HG02973 (cell line): Measurements from ENCODE around the gene ITGB8.

ENCODE experiments used
- ATAC-seq: cut with Tn5 transposase; IDR thresholded peaks from one replicate; pipeline ENCODE4 v1.9.1; 2021; ENCODE audit warnings: moderate library complexity; ENCODE audit not compliant: unreplicated experiment

ITGB8 gene

GRCh38 chr7:20408467-20408826, 77.7 kb downstream of the ITGB8 start:
- ATAC-seq, result no peak

DNA sequence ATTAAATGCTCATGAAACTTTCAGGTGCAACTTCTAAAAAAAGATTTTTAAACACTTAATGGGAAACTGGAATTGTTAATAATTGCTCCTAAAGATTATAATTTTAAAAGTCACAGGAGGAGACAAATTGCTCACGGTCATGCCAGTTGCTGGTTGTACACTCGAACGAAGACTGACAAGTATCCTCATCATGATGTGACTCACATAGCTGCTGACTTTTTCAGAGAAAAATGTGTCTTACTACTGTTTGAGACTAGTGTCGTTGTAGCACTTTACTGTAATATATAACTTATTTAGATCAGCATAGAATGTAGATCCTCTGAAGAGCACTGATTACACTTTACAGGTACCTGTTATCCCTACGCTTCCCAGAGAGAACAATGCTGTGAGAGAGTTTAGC, 79.3 kb downstream of the ITGB8 start:
- no peak for ATAC-seq

GRCh38 chr7:20411372-20411771, 80.7 kb downstream of the ITGB8 start:
- no peak for ATAC-seq

GRCh38 chr7:20412032-20412431, 81.3 kb downstream of the ITGB8 start:
- no peak for ATAC-seq

DNA sequence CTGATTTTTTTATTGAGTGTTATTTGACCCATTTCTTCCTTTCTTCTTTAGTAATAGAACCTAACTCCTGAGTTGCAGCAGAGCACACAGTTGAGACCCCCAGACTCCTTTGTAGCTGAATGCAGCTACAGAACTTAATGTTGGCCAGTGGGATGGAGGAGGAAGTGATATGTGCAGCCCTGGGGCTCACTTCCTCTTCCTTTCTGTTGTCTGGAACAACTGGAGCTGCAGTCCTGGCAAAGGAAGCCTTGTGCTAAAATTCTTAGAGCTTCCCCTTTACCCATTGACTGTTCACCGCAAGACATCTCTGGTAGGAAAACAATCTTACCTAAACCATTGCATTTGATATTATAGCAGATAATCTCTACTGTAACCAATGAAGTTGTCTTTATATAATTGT, 86.6 kb downstream of the ITGB8 start:
- ATAC-seq, result no peak

DNA sequence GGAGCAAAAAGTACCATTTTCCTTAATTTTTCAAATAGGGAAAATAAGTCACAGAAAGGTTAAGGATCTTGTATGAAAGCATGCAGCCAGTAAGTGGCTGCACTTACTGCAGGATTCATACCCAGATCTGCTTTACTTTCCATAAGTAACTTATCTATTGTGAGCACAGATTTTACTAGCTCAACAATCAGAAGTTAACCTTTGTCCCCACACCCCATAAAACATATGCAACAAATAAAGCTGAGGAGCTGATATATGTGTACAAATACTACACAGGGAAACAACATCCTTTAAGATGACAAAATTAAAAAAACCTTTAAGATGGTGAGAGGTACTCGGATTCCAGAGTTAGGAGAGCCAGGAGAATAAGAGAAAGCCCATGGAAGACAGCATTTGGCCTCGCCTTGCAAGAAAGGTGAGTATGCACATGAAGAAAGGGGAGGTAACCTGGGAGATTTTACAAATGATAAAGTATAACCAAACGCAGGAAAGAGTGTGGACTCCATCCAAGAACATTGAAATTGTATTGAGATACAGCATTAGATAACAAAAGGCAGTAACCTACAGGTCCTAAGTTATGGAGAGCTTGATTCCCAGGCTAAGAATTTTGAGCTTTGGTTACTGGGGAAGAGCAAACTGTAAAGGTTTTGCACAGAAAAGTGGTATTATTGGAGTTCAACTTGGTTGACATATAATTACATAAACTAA, 87.1 kb downstream of the ITGB8 start:
- ATAC-seq, result no peak

GRCh38 chr7:20424500-20424899, 93.8 kb downstream of the ITGB8 start:
- ATAC-seq, result no peak

DNA sequence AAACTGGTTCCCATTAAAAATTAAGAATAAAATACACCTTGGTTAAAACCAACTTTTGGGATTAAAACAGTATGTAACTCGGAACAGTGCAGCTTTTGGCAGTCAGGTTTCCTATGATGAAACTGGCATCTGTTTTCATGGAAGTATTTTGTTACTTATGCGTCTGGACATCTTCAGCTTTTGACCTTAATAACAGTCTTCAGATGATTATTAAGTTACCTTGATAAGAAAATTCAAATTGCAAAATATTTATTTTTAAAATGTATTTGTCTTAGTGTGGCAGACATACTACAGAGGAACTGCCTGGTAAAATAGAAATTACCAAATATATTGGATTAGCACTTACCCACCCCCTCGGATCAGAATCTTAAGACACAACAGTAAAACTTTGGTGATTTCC, 100.0 kb downstream of the ITGB8 start:
- no peak for ATAC-seq

GRCh38 chr7:20431146-20431545, 100.4 kb downstream of the ITGB8 start:
- no peak for ATAC-seq

DNA sequence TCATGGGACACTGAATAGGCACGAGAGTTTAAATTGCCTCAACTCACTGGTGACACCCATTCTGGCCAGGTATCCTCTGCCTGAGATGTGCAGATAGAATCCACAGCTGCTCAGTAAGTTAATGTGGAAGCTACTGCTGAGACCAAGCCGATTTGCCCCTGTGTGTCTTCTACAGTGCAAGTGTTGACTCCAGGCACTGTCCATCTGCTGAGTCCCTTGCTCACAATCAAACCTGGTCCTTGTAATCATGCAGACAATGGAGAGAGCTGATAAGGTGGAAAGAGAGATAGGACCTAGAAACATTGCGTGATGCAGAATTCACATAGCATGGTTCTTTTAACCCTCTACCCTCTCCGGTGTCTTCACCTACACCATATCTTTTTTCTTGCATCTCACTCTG, 101.4 kb downstream of the ITGB8 start:
- ATAC-seq, result no peak

- ATAC-seq, result no peak
Measured at GRCh38 chr7:20435305-20435704, 104.6 kb downstream of the ITGB8 start.

DNA sequence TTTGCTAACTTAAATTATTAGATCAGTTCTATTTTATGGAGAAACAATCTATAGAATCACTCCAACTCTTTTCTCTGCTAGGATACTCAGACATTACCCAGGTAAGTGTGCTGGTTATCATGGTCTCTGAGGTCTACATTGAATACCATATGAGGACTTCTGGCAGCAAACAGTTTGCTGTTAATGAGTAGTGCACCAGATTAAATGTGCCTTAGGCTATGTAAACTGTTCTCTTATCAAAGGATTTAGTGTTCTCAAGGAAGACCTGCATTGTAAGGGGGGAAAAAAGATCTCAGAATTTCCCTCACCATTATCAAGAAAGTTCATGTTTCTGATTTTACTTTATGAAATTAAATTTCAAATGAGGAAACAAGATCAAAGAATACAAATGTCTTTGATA, 107.5 kb downstream of the ITGB8 start:
- ATAC-seq, result no peak

GRCh38 chr7:20438694-20439376, 108.1 kb downstream of the ITGB8 start:
- ATAC-seq, result peak; percentile 88

DNA sequence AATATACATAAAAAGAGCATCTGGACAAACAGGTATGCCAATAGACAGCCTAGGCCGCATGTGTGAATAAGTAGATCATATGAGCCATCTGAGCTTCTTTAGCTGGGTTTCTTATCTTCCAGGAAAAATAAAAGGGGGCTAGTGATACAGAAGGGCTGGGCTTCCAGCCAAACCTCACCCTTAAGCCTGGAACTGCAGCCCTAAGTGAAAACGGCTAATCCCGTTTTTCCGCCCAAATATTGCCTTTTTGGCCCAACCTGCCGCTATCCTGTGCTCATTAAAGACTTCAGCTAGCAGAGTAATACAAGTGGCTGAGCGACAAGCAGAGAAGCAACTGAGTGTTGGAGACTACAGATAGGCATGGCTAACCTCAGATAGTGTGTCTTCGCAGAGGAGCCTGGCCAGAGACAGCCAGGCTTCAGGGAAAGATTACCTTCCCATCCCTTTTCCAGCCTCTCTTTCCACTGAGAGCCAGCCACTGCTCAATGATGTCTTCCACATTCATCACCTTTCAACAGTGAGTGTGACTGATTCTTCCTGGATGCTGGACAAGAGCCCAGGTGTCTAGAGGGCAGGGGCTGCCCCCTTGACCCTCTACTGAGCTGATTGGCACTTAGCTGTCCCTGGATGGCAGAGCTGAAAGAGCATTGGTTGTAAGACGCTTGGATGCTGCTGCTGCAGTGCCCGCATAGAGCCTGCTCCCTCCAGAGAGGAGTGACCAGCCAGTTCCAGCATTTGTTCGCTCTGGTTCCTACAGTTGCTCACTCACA, 108.9 kb downstream of the ITGB8 start:
- no peak for ATAC-seq

DNA sequence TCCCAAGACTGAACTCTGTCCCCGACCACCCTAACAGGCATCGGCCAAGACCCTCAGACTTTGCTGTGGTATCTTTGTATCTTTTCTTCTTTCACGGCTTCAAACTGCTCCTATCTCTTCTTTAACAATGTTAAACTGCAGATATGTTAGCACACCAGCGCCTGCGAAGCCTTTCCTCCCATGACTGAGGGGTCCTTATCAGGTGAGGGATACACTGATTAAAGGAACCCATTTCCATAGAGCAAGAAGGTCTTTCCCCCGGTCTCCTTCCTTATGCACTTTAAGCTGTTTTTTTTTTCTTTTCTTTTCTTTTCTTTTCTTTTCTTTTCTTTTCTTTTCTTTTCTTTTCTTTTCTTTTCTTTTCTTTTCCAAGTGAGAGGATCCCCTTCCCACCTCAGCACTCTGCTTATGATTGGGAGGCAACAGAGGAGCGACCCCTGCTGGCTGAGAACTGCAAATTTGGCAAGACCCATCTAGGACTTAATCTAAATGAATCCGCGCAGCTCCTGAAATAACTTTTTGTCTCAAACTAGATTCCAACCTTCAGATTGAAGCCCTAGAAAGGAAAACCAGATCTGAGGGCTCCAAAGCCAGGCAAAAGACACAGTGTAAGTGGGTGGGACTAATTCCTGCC, 109.9 kb downstream of the ITGB8 start:
- ATAC-seq, result no peak

DNA sequence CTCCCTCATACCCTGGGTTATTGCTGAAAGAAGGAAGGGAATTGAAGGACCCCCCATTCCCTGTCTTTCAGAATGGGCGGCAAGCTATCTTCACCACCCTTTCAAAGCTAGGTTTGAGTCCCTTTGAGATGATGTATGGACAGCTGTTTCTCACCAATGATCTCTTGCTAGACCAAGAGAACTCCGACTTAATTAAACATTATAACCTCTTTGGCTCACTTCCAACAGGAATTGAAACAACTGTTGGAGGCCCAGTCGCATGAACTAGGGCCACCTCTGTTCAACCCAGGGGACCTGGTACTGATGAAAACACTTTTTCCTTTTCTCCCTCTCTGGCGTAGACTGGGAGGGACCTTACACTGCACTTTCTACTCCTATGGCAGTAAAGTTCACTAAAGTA, 110.6 kb downstream of the ITGB8 start:
- no peak for ATAC-seq

GRCh38 chr7:20441991-20442441, 111.3 kb downstream of the ITGB8 start:
- no peak for ATAC-seq

DNA sequence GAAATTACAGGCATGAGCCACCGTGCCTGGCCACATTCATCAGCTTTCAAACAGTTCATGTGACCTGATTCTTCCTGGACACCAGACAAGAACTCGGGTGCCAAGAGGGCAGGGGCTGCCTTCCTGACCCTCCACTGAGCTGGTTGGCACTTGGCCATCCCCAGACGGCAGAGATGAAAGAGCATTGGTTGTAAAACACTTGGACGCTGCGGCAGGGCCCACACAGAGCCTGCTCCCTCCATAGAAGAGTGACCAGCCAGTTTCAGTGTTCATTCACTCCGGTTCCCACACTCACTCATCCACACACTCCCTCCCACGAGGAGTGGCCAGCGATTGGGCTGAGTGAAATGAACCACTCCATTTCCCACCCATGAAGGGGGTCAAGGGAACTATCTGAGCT, 112.3 kb downstream of the ITGB8 start:
- no peak for ATAC-seq

GRCh38 chr7:20444030-20444800, 113.5 kb downstream of the ITGB8 start:
- no peak for ATAC-seq

DNA sequence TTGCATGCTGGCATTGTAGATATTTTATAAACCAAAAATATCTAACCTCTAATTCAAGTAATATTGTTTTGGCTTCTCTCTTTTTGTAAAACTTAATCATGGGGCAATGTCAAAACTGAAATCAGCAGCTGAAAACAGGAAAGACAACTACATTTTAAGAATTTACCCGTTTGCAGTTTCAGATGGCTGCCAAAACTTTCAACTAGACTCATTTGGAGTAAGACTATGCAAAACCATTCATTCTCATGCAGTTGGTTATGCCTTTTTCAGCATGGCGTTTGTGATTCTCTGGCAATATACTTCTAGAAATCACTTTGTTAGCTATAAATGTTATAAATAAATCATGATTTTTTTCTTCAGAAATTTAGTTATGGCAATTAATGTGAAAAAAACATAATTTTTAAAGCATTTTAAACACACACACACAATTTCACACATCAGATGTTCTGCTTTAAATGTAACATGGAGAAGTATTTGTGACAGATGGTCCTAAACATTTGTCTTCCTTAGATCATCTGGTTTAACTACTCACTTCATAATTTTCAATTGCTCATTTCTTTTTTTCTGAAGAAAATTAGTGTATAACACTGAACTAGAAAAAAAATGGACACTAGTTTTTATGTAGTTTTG, 116.4 kb downstream of the ITGB8 start:
- ATAC-seq, result peak; percentile 86
